DND-41 (cell line): ENCODE data around the gene ZNF280A.

Experiments used
- ATAC-seq: fragments of 200-7000 bp; cut with Tn5 transposase; 3 replicates; pipeline ENCODE4 v1.9.1; 2021; ENCODE audit warnings: low read depth; ENCODE audit not compliant: insufficient read depth
- DNase-seq: peaks from one replicate; pipeline ENCODE4 v3.0.0-alpha.2; 2020
- H2AFZ ChIP-seq: 2 replicates; pipeline ENCODE4 v1.6.0; 2012; ENCODE audit warnings: low read depth, low read length
- H3K27ac ChIP-seq: 2 replicates; pipeline ENCODE4 v1.5.1; 2012; ENCODE audit warnings: low read length, inconsistent platforms
- H3K27me3 ChIP-seq: fragments of 200-600 bp; sonication (generic); 2 replicates; pipeline ENCODE4 v1.6.0; 2012; ENCODE audit warnings: low read length, mild to moderate bottlenecking, inconsistent platforms; ENCODE audit not compliant: insufficient read depth, poor library complexity
- H3K36me3 ChIP-seq: 2 replicates; pipeline ENCODE4 v1.5.1; 2012; ENCODE audit warnings: low read length, inconsistent platforms; ENCODE audit not compliant: insufficient read depth
- H3K4me1 ChIP-seq: 2 replicates; pipeline ENCODE4 v1.5.1; 2012; ENCODE audit warnings: mild to moderate bottlenecking, low read length; ENCODE audit not compliant: insufficient read depth
- H3K4me2 ChIP-seq: 2 replicates; pipeline ENCODE4 v1.6.0; 2012; ENCODE audit warnings: mild to moderate bottlenecking, moderate library complexity, low read length, inconsistent platforms; ENCODE audit not compliant: insufficient read depth
- H3K4me3 ChIP-seq, 2 experiments: fragments of 200-600 bp in 1 of 2; shearing (Covaris generic) in 1 of 2; 2 replicates each; pipeline ENCODE4 v1.5.1; 2012 to 2016; ENCODE audit warnings: inconsistent platforms in 2 of 2, low read length in 2 of 2, mild to moderate bottlenecking in 2 of 2, low read depth in 1 of 2, moderate library complexity in 1 of 2
- H3K79me2 ChIP-seq: 2 replicates; pipeline ENCODE4 v1.6.0; 2012; ENCODE audit warnings: low read length, inconsistent platforms; ENCODE audit not compliant: insufficient read depth
- H3K9ac ChIP-seq: 2 replicates; pipeline ENCODE4 v1.6.0; 2012; ENCODE audit warnings: low read depth, mild to moderate bottlenecking, inconsistent platforms, low read length, moderate library complexity
- H3K9me3 ChIP-seq: 2 replicates; pipeline ENCODE4 v1.5.1; 2012; ENCODE audit warnings: low read length, moderate library complexity, mild to moderate bottlenecking, inconsistent platforms; ENCODE audit not compliant: insufficient read depth, severe bottlenecking
- H4K20me1 ChIP-seq: 2 replicates; pipeline ENCODE4 v1.6.0; 2012; ENCODE audit warnings: low read length; ENCODE audit not compliant: insufficient read depth
- CTCF ChIP-seq: IDR thresholded peaks from 2 replicates; pipeline ENCODE4 v1.5.1; 2012; ENCODE audit warnings: borderline replicate concordance, low read length, moderate library complexity, mild to moderate bottlenecking; ENCODE audit not compliant: poor library complexity, severe bottlenecking; ENCODE audit errors: extremely low read depth
- EZH2 ChIP-seq: IDR thresholded peaks from 3 replicates; pipeline ENCODE4 v1.6.1; 2012; ENCODE audit warnings: borderline replicate concordance, low read depth, mild to moderate bottlenecking, moderate library complexity, low read length, inconsistent platforms; ENCODE audit not compliant: severe bottlenecking

Gene ZNF280A

GRCh38 chr22:22558972-22559603 lies 39.0 kb upstream of the ZNF280A start, which contains the start of gene PRAME:
Gene PRAME, minus strand, starts transcription at chr22:22559265. Its CDS starts 2,433 bp downstream, at chr22:22556832.
- ATAC-seq, result peak; percentile 99
- no peak within 1 kb of the TSS for H2AFZ ChIP-seq
- H3K27me3 ChIP-seq, result no peaks in the 10 kb centered on the region
- H3K9ac ChIP-seq, result no peak within 1 kb of the TSS
- peak; percentile 91 for DNase-seq
- no peaks in the 10 kb centered on the region for H4K20me1 ChIP-seq
- no peak for TF ChIP-seq EZH2
- peak; percentile 95 for TF ChIP-seq CTCF
- H3K27ac ChIP-seq, result no peak within 1 kb of the TSS
- peaks cover 10% of the 10 kb centered on the region; the same call in 1 of the 2 replicates for H3K4me1 ChIP-seq
- H3K9me3 ChIP-seq, result no peaks in the 10 kb centered on the region
- no peaks in the 10 kb centered on the region for H3K36me3 ChIP-seq
- no peaks in the 10 kb centered on the region for H3K79me2 ChIP-seq
- H3K4me2 ChIP-seq, result peak within 1 kb of the TSS; percentile 11; the same call in 1 of the 2 replicates
- H3K4me3 ChIP-seq, result no peak within 1 kb of the TSS

GRCh38 chr22:22558071-22558971 lies 38.3 kb upstream of the ZNF280A start:
- DNase-seq, result no peak
- Histone ChIP-seq H4K20me1 (no peaks in the 10 kb centered on the region), H3K79me2 (no peaks in the 10 kb centered on the region), H3K27ac (no peak overlapping the region), H2AFZ (no peak overlapping the region), H3K27me3 (no peaks in the 10 kb centered on the region), H3K9me3 (no peaks in the 10 kb centered on the region), H3K9ac (no peak overlapping the region), H3K4me3 (no peak overlapping the region), H3K36me3 (no peaks in the 10 kb centered on the region), H3K4me2 (no peak overlapping the region), H3K4me1 (peaks cover 10% of the 10 kb centered on the region; the same call in 1 of the 2 replicates)
- no peak for TF ChIP-seq CTCF
- no peak for TF ChIP-seq EZH2
- no peak for ATAC-seq

GRCh38 chr22:22556995-22557925 lies 37.2 kb upstream of the ZNF280A start:
- no peaks in the 10 kb centered on the region for H3K9me3 ChIP-seq
- H3K27me3 ChIP-seq, result peaks cover 3% of the 10 kb centered on the region
- H2AFZ ChIP-seq, result no peak overlapping the region
- no peak overlapping the region for H3K27ac ChIP-seq
- H4K20me1 ChIP-seq, result no peaks in the 10 kb centered on the region
- H3K4me2 ChIP-seq, result no peak overlapping the region
- TF ChIP-seq EZH2 (no peak), CTCF (no peak)
- H3K4me3 ChIP-seq, result no peak overlapping the region
- no peaks in the 10 kb centered on the region for H3K79me2 ChIP-seq
- H3K36me3 ChIP-seq, result no peaks in the 10 kb centered on the region
- no peak for DNase-seq
- no peak for ATAC-seq
- H3K4me1 ChIP-seq, result peaks cover 10% of the 10 kb centered on the region; the same call in 1 of the 2 replicates
- no peak overlapping the region for H3K9ac ChIP-seq
